ENCODE results near the gene CCNG2.

DNA sequence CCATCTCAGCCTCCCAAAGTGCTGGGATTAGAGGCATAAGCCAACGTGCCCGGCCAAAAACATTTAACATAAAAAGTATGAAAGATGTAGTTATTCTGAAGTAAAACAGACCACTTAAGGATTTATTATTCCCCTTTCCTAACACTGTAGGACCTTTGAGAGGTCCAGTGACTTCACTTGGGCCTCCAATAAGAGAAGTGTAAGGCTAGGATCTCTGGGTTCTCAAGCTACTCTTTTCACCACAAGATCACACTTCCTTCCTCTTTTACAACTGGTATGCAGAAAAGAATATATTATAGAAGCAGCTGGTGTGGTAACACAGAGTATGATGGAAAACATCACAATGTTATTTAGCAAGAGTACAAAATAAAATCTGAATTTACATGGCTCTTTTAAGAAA is 30.2 kb upstream of the CCNG2 start:
- TF ChIP-seq POLR2AphosphoS5 (IDR thresholded peaks at IDR 0.05; ENCODE audit: low read length) (no peak), YY1 (IDR thresholded peaks at IDR 0.05; ENCODE audit: low read depth, low read length) (no peak), NFIC (IDR thresholded peaks at IDR 0.05; ENCODE audit: low read depth, low read length) (no peak), CREM (IDR thresholded peaks at IDR 0.05; ENCODE audit: low read depth) (no peak), SMAD5 (IDR thresholded peaks at IDR 0.05; ENCODE audit: low read depth) (no peak), NR2F1 (conservative IDR thresholded peaks at IDR 0.05) (no peak), GABPA (IDR thresholded peaks at IDR 0.05; ENCODE audit: low read depth) (no peak), ZZZ3 (IDR thresholded peaks at IDR 0.05; ENCODE audit: control insufficient read depth, insufficient read length, low read depth) (no peak), CHD4 (IDR thresholded peaks at IDR 0.05) (no peak)
- TF ChIP-seq, protein P1, sequence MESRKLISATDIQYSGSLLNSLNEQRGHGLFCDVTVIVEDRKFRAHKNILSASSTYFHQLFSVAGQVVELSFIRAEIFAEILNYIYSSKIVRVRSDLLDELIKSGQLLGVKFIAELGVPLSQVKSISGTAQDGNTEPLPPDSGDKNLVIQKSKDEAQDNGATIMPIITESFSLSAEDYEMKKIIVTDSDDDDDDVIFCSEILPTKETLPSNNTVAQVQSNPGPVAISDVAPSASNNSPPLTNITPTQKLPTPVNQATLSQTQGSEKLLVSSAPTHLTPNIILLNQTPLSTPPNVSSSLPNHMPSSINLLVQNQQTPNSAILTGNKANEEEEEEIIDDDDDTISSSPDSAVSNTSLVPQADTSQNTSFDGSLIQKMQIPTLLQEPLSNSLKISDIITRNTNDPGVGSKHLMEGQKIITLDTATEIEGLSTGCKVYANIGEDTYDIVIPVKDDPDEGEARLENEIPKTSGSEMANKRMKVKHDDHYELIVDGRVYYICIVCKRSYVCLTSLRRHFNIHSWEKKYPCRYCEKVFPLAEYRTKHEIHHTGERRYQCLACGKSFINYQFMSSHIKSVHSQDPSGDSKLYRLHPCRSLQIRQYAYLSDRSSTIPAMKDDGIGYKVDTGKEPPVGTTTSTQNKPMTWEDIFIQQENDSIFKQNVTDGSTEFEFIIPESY (IDR thresholded peaks at IDR 0.05), result no peak
- TF ChIP-seq, protein P2, sequence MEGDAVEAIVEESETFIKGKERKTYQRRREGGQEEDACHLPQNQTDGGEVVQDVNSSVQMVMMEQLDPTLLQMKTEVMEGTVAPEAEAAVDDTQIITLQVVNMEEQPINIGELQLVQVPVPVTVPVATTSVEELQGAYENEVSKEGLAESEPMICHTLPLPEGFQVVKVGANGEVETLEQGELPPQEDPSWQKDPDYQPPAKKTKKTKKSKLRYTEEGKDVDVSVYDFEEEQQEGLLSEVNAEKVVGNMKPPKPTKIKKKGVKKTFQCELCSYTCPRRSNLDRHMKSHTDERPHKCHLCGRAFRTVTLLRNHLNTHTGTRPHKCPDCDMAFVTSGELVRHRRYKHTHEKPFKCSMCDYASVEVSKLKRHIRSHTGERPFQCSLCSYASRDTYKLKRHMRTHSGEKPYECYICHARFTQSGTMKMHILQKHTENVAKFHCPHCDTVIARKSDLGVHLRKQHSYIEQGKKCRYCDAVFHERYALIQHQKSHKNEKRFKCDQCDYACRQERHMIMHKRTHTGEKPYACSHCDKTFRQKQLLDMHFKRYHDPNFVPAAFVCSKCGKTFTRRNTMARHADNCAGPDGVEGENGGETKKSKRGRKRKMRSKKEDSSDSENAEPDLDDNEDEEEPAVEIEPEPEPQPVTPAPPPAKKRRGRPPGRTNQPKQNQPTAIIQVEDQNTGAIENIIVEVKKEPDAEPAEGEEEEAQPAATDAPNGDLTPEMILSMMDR (IDR thresholded peaks at IDR 0.05 in 2 of 3, conservative IDR thresholded peaks at IDR 0.05 in 1 of 3; ENCODE audit: control insufficient read depth in 2 of 3, extremely low read depth in 1 of 3, insufficient read depth in 1 of 3, low read depth in 3 of 3, low read length in 3 of 3), result no peak
- TF ChIP-seq, protein P3, sequence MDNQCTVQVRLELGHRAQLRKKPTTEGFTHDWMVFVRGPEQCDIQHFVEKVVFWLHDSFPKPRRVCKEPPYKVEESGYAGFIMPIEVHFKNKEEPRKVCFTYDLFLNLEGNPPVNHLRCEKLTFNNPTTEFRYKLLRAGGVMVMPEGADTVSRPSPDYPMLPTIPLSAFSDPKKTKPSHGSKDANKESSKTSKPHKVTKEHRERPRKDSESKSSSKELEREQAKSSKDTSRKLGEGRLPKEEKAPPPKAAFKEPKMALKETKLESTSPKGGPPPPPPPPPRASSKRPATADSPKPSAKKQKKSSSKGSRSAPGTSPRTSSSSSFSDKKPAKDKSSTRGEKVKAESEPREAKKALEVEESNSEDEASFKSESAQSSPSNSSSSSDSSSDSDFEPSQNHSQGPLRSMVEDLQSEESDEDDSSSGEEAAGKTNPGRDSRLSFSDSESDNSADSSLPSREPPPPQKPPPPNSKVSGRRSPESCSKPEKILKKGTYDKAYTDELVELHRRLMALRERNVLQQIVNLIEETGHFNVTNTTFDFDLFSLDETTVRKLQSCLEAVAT (IDR thresholded peaks at IDR 0.05), result no peak
- TF ChIP-seq, protein P4, sequence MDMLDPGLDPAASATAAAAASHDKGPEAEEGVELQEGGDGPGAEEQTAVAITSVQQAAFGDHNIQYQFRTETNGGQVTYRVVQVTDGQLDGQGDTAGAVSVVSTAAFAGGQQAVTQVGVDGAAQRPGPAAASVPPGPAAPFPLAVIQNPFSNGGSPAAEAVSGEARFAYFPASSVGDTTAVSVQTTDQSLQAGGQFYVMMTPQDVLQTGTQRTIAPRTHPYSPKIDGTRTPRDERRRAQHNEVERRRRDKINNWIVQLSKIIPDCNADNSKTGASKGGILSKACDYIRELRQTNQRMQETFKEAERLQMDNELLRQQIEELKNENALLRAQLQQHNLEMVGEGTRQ (IDR thresholded peaks at IDR 0.05; ENCODE audit: borderline replicate concordance, low read depth, low read length), result no peak

All from GM12878 (cell line).